Stimulated activated CD4-positive, alpha-beta T cell treated with anti-CD3 and anti-CD28 coated beads, Interleukin-15, amount 100 ng/mL, for 1 hour (primary cell): ENCODE data around the gene TSEN15.

Experiments
- DNase-seq, 2 donors: peaks; one replicate each; pipeline ENCODE4 v3.0.0-alpha.2; 2020; ENCODE audit warnings: low read depth in 1 of 2, low spot score in 1 of 2

The TSEN15 gene

DNA sequence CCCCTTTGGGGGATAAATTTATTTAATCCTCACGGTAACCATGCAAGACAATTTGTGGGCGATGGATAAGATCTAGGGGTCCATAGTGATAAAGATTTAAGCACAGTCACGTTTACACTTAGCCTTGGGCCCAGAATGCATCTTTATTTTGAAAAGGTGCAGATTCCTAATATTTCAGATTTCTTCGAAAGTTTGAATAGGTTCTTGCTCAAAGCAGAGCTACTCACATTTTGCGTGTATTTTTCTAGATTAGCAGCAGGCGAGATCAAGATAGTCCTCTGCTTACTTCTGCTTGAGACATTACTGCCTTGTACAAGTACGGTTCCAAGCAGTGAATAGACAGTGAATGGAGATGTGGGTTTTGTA lies 647 bp downstream of the TSEN15 start:
- DNase-seq: no peak

DNA sequence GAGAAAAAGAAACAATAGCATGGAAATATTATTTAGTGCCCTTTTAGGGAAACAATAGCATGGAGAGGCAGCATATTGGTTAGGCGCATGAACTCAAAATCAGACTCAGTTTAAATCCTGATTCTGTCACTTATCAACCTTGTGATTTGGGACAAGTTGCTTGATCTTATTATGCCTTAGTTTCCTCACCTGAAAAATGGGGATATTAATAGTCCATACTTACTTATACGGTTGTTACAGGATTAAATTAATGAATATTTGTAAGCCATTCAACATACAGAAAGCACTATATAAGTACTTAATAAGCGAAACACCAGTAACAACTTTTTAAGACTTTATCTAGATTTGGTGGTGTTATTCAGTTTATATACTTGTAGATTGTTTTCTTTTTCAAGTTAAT lies 1.2 kb downstream of the TSEN15 start:
- no peak for DNase-seq

DNA sequence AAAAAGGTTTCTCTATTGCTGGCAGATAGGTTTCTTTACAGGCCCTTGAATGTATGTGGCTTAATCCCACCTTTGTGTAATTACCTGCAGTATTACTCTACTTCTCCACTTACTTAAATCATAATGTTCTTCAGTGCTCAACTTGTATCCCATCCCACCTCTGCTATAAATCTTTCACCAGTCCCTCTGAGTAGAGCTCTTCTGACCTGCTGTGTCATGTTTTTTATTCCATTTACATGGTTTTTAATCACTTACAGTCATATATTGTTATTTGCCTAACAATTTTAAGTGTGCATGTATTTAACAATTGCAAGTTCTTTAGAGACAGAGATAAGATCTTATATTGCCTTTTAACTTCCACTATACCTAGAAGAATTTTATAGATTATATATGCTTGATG lies 2.4 kb downstream of the TSEN15 start:
- DNase-seq: no peak

DNA sequence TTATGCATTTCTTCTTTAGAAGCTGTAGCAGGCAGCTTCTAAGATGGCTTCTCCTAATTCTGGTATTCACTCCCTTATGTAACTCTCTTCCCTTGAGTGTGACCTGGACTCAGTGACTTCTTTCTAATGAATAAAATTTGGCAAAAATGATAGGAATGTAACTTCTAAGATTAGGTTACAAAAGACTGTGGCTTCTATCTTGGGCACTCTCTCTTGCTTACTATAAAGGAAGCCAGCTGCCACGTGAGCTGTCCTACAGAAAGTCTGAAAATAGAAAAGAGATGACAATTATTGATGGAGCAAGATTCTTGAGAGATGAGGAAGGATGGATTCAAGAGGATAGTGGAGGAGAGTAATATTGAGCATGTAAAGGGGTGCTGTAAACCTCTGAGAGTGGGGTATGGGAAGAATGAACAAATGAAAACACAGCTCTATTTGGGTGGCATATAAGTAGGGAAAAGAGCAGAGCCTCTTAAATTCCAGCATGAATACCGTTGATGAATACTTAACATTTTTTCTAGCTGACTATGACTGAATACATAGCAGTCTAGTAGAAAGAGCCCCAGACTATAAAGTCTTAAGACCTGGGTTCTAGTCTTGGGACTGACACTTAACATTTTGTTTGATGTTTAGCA lies 5.5 kb downstream of the TSEN15 start:
- DNase-seq: no peak

DNA sequence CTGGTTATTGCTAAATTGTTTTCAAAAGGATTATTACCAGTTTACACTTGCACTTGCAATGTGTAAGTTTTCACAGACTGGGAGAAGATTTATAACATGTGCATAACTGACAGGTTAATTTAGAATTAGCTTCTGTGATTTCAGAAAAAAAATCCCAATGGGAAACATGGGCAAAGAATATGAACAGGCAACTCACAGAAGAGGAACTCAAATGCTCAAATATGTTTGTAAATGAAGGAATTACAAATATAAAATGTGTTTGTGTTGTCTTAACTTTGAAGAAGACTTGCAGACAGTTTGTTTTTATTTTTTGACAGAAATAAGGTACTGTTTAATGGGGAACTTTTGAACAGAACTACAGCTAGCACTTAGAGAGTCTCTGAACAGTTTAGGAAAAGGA lies 8.4 kb downstream of the TSEN15 start:
- DNase-seq: no peak

DNA sequence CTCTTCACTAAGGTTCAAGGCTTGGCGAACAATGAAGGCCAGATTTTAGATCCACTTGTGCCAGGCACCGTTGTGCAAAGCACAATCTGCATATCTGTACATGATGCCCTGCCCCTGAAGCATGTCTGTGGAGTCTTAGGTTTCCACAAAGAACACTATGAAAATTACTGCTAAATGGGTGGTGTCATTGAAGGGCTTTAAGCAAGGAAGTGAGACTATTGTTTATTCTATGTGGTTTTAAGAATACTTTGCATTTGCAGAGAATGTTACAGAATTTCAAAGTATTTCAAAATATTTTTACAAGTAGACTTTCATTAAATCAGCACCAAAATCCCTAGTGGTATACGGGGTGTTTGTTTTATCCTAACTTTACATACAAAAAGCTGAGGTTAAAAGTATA lies 8.8 kb downstream of the TSEN15 start:
- DNase-seq: no peak

DNA sequence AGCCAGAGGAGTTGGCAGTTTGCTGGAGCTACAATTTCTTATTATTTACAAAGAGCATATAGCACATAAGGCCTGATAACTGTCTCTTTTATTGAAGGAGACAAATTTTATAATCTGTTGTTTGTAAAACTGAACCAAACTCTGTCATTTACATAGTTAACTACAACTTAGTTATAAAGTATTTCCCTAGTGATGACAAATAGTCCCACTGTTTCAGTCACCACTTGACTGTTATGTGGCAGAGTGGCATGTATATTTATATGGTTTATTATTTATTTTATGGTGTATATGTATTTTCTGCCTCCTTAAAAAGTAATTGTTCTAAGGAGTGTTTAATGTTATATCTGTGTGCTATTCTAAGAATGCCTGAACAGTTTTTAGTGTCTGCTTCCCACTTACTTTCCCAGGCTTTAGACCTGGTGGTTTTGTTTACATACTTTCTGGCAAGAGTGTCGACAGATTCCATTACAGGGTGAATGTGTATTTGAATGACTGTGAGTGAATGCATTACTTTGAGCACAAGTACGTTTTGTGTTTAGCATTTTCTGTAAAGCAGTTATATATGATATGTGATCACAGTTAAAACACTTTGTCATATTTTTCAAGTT lies 10.0 kb downstream of the TSEN15 start:
- no peak for DNase-seq

DNA sequence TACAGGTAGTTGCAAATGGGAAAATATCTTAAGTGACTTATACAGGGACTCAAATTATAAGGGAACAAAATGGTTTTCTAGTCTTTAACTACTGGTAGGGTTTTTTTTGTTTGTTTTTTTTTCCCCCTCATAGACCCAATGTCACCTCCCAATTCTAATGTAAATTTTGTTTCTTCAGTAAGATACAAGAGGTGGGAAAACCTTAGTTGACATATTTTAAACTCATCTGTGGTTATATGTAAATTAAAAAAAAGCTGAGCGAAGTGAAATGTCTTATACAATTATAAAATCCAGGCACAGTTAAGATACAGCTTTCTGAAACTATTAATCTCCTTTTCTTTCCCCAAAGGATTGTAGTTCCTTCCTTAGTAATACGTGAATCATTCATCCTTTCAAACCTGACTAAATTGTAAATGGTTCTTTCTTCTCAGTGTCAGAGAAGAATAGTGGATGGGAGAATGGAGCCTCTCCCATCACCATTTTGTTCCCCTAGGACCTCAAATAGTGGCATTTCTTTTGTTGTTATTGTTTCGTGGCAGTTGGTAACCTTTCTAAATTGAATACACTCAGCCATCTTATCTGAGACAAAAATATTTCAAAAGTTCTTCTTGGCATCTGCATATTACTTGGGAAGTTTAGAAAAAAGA lies 11.2 kb downstream of the TSEN15 start:
- DNase-seq: no peak

DNA sequence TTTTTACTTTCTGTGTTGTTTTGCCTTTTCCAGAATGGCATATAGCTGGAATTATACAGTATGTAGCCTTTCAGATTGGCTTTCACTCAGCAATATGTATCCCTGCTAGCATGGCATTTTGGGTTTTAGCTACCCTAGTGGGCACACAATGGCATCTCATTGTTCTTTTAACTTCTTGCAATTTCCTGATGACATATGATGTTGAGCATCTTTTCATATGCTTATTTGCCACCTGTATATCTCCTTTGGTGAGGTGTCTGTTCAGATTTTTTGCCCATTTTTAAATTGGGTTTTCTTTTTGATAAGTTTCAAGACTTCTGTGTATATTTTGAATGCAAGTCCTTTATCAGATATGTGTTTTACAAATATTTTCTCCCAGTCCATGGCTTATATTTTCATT lies 14.0 kb downstream of the TSEN15 start:
- DNase-seq: no peak

DNA sequence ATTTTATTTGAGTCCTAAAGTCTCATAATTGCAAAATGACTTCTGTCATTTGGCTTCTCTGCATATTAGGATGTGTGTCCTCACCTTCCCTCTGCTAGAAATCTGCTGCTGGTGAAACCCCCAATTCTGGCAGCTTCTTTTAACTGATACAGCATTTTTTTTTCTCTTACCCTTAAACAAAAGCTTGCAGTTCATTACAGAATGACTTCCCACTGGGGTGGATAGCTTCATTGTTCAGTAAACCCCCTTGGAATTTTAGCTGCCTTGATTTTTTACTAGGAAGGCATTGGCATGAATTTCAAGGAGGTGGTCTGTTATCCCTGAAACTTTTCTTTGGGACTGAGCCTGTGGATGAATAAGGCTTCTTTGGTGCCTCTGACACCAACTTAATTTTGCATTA lies 16.8 kb downstream of the TSEN15 start:
- no peak for DNase-seq

DNA sequence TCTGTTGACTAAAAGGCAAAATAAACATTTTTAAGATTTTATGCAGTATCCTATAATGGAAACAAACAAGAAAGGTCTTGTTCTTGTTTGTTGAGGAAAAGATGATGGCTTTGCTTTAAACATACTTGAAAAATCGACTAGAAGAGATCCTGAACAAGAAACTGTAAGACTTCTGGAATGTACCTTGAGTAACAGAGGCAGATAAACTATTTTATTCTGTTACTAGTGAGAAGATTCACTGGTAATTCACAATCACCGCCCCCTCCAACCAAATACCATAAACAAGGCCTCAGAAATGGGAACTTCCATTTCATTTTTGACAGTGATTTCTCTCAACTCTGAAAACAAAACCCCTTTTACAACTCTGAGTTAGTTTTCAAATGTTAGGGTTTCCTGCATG lies 18.1 kb downstream of the TSEN15 start:
- no peak for DNase-seq

DNA sequence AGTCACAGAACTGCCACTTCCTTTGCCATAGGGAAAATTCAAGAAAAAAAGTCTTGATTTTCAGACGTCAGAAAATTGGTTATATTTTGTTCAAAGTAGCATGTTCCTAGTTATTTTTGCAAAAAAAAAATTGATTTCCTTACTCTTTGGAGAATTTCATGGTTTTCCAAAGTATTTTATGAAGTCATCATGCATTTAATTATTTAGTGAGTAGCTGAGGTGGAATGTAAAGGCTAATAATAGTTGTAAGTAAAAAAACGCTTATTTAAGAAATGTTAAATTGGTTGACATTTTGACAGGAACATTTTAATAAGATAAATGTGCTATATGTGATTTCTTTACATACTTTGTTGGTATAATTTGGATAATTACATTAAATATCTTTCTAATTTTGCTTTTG lies 20.8 kb downstream of the TSEN15 start:
- no peak for DNase-seq

DNA sequence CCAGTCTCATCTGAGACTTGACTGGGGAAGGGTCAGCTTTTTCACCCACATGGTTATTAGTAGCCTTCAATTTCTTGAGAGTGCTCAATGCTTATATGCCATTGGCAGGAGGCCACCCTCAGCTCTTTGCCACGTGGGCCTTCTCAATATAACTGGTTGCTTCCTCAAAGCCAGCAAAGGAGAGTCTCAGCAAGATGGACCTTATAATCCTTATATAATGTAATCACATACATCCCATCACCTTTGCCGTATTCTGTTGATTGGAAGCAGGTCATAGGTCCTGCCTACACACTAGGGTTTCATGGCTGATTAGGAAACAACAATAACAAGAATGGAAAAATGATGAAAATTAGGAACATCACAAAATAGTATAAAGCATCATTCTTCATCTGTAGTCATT lies 22.9 kb downstream of the TSEN15 start:
- DNase-seq: no peak

DNA sequence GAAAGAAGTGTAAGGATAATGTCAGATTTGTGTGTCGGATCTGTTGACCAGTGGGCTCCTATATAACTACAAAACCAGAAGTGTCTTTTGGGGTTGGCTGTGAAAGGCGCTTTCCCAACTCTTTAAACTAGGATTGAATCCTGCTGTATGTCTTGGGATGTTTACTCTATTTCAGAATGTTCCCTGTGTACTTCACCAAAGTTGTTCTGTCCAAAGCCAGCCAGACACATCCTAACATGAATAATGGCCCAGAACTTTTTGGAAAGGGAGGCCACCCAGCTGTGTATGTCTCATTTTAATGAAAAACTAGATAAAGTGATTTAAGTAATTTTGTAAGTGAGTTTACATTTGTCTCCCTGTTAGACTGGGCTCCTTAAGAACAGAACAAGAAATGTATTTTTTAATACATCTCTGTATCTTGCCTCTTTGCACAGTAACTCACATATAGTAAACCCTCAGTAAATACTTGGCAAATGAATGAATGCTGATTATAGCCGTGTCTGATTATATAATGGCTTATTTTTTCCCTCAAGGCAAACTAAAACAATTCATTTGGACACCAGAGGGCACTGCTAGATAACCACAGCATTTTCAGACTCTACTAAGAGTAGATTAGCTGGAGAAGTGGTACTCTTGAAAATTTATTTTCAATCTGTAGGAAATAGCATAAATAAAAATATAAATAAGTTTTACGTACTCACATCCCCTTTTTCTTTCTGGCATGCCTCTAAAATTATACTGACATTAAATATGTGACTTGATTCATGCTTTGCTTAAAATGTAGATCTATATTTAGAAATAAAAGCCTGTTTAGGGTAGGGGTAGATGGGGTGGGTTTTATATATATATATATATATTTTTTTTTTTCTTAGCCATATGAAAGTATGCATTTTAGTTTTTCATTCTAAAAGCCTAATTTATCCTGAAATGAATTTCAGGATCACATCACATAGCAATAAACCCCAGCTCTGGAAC lies 23.8 kb downstream of the TSEN15 start:
- no peak for DNase-seq

DNA sequence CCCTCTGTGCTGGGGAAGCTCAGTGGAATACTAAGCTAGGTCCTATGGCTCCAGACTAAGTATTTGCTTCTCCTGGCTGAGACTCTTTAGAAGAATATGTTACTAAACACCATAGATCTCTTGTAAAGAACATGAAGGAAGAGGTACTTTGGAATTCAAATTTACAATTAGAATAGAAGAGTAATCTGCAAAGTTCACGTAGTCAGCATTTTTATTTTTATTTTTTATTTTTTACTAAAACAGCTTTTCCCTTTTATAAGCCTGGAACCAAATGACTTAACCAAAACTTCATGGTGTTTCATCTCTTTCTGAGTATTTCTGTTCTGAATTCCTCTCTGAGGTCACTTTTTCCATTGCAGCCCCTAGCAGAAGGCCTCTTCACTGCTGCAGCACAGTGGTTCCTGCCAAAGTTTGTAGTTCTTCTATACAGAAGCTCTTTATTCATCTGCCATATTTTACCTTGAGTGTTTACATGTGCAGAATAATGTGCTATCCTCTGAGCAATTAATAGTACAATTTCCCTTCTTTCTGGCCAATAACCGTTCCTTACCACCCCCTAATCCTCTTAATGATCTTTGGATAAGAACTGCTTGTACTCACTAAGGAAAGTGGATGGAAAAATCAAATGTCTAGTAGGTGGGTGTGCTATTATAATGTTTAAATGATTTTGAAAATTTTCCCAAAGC lies 27.2 kb downstream of the TSEN15 start:
- no peak for DNase-seq

DNA sequence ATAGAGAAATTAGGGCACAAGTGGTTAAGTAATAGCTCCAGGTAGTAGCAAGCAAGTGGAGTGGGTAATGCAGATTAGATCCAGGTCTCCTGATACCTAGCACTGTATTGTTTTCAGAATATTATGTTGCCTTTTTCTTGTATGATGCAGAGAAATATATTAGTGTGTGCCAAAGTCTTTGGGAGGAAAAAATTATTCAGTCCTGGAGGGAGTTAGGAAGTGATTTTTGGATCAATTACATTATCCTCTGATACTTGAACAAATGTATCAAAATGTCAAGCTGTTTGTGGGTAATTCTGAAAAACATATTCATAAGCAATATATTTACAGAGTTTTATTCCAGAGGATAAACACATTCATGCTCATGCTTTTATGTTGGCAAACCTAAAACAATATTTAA lies 28.8 kb downstream of the TSEN15 start:
- DNase-seq: no peak

DNA sequence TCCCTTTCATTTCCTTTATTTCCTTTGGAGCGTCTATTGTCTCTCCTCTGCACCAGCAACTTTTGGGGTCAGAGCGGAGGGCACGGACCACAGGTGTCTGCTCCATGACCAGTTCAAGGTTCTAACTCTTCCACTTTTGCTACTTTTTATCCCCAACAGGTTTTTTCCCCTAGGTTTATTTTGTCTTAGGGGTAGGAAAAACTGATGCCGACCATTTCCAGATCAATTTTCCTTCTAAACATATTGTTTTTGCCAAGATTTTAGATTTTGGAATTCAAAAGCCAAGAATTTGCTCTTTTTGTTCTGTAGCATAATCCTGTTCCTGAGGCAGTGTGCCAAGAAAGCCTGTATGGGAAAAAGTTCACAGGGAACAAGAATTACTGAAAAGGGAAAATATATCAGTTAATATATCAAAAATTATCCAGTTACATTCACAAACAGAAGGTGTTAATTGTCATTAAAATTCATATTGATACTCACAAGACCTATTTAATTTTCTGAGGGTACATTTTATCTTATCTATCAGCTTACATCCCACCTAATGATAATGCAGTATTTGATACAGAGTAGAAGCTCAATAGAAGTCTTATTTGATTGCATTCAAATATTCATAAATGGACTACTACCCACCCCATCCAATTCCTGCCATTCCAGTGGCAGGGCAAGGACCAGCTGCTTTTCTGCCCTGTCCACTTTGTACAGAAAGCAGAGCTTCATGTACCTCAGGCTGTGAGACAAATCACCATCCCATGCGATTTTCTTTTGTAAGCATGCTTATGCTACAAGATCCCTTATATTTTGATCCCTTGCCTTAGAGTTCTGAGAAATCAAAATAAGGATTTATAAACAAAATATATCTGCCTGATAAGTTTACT lies 31.2 kb downstream of the TSEN15 start:
- DNase-seq: no peak

DNA sequence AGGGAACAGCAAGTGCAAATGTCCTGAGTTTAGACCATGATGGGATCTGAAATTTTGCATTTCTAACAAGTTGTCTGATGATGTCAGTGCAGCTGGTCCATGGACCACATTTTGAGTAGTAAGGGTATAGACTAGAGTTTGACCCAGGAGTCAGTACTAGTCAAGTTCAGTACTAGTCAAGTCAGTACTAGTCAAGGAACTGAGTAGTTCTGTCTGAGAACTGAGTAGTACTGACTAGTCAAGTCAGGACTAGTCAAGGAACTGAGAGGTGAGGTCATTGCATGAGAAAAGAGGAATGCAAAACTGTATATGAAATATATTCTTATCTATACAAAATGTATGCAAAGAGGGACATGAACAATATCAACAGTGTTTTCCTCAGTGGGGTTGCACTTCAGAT lies 34.1 kb downstream of the TSEN15 start:
- no peak for DNase-seq

DNA sequence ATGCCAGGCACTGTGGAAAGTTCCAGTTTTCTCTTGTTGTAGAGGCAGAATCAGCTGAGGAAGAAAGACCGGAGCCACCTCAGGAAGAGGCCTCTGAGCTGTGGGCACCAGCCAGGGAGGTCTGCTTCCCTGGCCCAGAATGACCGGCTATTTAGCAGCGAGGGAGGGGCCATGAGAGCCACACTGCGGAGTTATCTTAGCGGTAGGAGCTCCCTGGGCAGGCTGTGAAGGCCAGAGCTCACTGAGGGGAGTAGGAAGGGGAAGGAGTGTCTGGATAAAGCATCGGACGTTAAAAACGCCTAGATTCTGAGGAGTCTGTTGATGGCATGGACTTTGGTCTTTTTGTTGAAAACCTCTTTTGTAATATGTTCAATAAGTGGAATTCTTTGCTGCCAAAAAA lies 36.5 kb downstream of the TSEN15 start:
- DNase-seq: no peak

DNA sequence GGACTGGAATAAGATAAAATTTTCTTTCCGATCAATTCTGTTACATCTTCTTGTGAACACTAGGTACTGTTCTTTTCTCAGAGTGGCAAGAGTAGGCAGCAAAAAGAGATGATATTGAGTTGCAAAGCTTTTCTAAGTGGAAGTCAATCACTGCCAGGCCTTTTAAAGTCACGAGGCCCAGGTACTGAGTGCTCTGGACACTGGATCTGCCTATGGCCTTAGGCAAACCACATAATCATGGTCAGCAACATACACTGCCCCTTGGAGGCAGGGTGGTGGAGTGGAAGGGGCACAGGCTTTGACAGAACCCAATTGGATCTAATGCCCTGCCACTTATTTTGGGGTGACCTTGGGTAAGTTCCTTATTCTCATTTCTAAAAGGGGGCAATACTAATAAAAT lies 41.5 kb downstream of the TSEN15 start:
- no peak for DNase-seq
